Measurements from ENCODE around the gene CDKAL1. TPM values are rescaled to one million over a fixed set of nuclear protein-coding genes. Genes with fewer than 3 reads are reported as not detected.

Gene CDKAL1
- total RNA-seq, 1 donor from 2014 or later, result 11.9 TPM

DNA sequence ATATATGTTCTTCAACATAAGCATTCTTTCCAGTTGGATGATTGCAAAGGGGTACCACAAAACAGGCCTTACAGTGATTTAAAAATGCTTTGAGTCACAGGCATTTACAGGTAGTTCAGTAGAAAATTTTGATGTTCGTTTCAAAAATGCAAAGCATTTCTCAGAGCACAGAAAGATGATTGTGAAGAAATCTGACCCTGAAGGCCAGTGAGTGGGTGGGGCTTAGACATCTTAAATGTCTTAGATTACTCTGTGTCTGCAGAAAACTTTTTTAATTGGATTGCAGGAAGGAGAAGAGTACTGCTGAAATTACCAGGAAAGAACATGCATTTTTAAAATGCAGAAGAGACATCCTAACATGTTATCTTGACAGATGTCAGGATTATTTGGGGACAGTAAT, 268.3 kb downstream of the CDKAL1 start:
- TF ChIP-seq, protein P1, sequence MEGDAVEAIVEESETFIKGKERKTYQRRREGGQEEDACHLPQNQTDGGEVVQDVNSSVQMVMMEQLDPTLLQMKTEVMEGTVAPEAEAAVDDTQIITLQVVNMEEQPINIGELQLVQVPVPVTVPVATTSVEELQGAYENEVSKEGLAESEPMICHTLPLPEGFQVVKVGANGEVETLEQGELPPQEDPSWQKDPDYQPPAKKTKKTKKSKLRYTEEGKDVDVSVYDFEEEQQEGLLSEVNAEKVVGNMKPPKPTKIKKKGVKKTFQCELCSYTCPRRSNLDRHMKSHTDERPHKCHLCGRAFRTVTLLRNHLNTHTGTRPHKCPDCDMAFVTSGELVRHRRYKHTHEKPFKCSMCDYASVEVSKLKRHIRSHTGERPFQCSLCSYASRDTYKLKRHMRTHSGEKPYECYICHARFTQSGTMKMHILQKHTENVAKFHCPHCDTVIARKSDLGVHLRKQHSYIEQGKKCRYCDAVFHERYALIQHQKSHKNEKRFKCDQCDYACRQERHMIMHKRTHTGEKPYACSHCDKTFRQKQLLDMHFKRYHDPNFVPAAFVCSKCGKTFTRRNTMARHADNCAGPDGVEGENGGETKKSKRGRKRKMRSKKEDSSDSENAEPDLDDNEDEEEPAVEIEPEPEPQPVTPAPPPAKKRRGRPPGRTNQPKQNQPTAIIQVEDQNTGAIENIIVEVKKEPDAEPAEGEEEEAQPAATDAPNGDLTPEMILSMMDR (IDR thresholded peaks at IDR 0.05), result no peak
- no peaks in the 10 kb centered on the region for H3K4me1 ChIP-seq
- no peak for DNase-seq (ENCODE audit: low spot score in 2 of 2)
- H3K27me3 ChIP-seq, result no peaks in the 10 kb centered on the region
- no peaks in the 10 kb centered on the region for H3K36me3 ChIP-seq
- H3K27ac ChIP-seq, result no peak overlapping the region
- intact Hi-C loops (cut with DNase I), result no loop called here
- peaks cover 0 to 12% of the 10 kb centered on the region in 2 donors for H3K9me3 ChIP-seq
- H3K4me3 ChIP-seq, result no peak overlapping the region

DNA sequence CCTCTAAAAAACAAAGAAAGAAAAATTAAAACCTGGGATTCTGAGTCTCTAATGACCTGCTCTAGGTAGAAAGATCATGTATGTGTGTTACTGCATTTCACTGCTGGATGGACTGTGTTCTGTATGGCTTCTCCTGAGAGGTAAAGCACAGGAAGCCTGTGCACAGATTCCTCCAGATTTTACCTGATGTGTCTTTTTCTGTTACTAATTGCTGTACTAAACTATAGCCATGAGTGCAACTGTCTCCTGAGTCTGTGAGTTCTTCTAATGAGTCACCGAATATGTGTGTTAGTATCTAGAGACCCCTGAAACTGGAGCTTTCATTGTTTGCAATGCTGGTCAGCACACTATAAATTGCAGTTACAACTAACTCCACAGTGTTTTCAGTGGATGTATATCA, 270.8 kb downstream of the CDKAL1 start:
- H3K36me3 ChIP-seq, result no peaks in the 10 kb centered on the region
- H3K4me3 ChIP-seq, result no peak overlapping the region
- peaks cover 0 to 3% of the 10 kb centered on the region in 2 donors for H3K4me1 ChIP-seq
- H3K9me3 ChIP-seq, result peaks cover 0 to 12% of the 10 kb centered on the region in 2 donors
- no peak overlapping the region for H3K27ac ChIP-seq
- H3K27me3 ChIP-seq, result no peaks in the 10 kb centered on the region
- DNase-seq (ENCODE audit: low spot score in 2 of 2), result no peak
- TF ChIP-seq, protein P1 (IDR thresholded peaks at IDR 0.05), result no peak
- intact Hi-C loops (cut with DNase I), result no loop called here

- intact Hi-C loops (cut with DNase I), result no loop called here
- DNase-seq (ENCODE audit: low spot score in 2 of 2), result no peak
- Histone ChIP-seq H3K36me3 (no peaks in the 10 kb centered on the region), H3K27me3 (no peaks in the 10 kb centered on the region), H3K4me1 (peaks cover 0 to 13% of the 10 kb centered on the region in 2 donors), H3K4me3 (no peak overlapping the region), H3K9me3 (peaks cover 0 to 12% of the 10 kb centered on the region in 2 donors), H3K27ac (no peak overlapping the region)
- TF ChIP-seq, protein P1 (IDR thresholded peaks at IDR 0.05), result no peak
Observed at GRCh38 chr6:20806669-20807068, 272.4 kb downstream of the CDKAL1 start.

GRCh38 chr6:20808439-20808838, 274.2 kb downstream of the CDKAL1 start:
- H3K4me1 ChIP-seq, result peaks cover 0 to 18% of the 10 kb centered on the region in 2 donors
- H3K4me3 ChIP-seq, result no peak overlapping the region
- H3K27me3 ChIP-seq, result no peaks in the 10 kb centered on the region
- peaks cover 0 to 13% of the 10 kb centered on the region in 2 donors for H3K9me3 ChIP-seq
- intact Hi-C loops (cut with DNase I), result no loop called here
- DNase-seq (ENCODE audit: low spot score in 2 of 2), result no peak
- TF ChIP-seq, protein P1 (IDR thresholded peaks at IDR 0.05), result no peak
- H3K27ac ChIP-seq, result peak overlapping the region in 1 of 2 donors; percentile 1
- no peaks in the 10 kb centered on the region for H3K36me3 ChIP-seq

DNA sequence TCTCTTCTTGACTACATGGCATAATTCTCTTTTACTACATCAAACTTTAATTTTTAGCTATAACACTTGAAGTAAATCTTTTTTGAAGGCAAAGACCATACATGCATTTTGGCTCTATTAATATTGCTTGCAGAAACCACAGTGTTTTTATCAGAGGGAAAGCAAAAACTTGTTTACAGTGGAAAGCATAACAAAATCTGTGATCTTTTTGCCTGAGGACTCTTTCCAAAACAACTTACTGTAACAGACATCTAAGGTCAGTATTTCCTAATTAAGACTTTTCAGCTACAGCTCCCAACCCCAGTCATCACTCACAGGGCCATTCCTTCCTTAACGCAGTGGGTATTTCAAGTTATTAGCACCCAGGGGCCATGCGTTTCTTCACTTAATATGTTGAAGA, 274.7 kb downstream of the CDKAL1 start:
- Histone ChIP-seq H3K27ac (peak overlapping the region; percentile 1 to 2), H3K4me1 (peaks cover 0 to 18% of the 10 kb centered on the region in 2 donors), H3K4me3 (no peak overlapping the region), H3K9me3 (peaks cover 0 to 18% of the 10 kb centered on the region in 2 donors), H3K36me3 (no peaks in the 10 kb centered on the region), H3K27me3 (no peaks in the 10 kb centered on the region)
- TF ChIP-seq, protein P1 (IDR thresholded peaks at IDR 0.05), result no peak
- intact Hi-C loops (cut with DNase I), result no loop called here
- DNase-seq (ENCODE audit: low spot score in 2 of 2), result no peak

DNA sequence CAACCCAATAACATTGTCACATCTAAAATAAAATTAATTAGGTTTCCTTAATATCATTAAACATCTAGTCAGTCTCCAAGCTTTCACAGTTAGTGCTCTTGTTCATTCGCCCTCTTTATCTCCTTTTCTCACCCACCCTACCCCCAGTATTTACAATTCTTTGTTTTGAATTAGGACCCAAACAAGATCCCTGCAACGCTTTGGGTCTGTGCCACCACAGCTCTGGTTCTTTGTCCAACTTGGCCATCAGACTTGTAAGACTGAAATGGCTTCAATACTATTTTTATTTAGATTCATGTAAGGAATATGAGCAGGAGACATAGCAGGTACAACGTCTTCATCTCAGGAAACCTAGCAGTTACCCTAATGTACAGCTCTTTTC, 276.5 kb downstream of the CDKAL1 start:
- peaks cover 0 to 25% of the 10 kb centered on the region in 2 donors for H3K9me3 ChIP-seq
- no peaks in the 10 kb centered on the region for H3K27me3 ChIP-seq
- no peak for DNase-seq (ENCODE audit: low spot score in 2 of 2)
- no peak overlapping the region for H3K4me3 ChIP-seq
- no peaks in the 10 kb centered on the region for H3K36me3 ChIP-seq
- H3K27ac ChIP-seq, result peak overlapping the region; percentile 34 to 39
- TF ChIP-seq, protein P1 (IDR thresholded peaks at IDR 0.05), result no peak
- intact Hi-C loops (cut with DNase I), result no loop called here
- peaks cover 0 to 18% of the 10 kb centered on the region in 2 donors for H3K4me1 ChIP-seq

Measured in ascending aorta (tissue), 2 donors.